GM19351 (cell line): ENCODE measurements around the gene NR6A1.
"Not testable (repeated sequence)": the region's sequence is repeated elsewhere in the genome, so short reads cannot be mapped to it uniquely, and the experiment has no call there.

Experiments
- ATAC-seq: cut with Tn5 transposase; IDR thresholded peaks from one replicate; pipeline ENCODE4 v1.9.1; 2021; ENCODE audit warnings: mild to moderate bottlenecking, moderate library complexity; ENCODE audit not compliant: unreplicated experiment

Gene NR6A1

DNA sequence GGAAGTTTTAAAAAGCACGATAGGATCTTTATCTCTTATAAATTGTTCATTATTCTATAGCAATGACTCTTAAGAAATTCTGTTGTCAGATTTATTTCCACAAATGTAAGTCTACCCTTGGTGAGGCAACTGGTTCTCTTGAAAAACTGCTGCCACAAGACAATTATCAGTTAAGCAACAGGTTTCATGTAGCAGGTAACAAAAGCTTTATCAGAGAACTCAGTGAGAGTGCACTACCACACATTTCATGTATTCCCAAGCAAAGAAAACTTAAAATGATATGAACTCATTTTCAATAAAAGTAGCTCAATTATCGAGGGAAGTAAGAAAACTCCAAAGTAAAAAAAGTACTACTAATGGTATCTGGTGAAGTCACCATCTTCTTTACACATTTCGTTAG, 9.4 kb downstream of the NR6A1 start:
- no peak for ATAC-seq

GRCh38 chr9:124761196-124761595, 9.9 kb downstream of the NR6A1 start:
- no peak for ATAC-seq

DNA sequence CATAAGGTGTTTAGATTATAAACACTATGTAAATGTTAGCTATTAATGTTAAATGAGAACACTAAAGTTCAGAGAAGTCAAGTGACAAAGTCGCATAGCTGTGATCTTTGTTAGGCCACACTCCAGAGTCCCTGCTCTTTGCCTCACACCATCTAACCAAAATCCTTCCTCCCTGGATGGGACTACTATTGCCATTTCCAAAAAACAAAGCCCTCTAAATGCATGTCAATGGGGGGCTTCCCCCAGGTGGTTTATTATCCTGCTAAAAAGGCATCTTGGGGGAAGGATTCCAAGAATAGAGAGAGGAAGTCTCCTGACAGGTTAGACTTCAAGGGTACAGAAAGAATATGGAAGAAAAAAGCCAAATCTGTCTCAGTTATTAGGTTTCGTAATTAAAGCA, 10.4 kb downstream of the NR6A1 start:
- ATAC-seq: no peak

DNA sequence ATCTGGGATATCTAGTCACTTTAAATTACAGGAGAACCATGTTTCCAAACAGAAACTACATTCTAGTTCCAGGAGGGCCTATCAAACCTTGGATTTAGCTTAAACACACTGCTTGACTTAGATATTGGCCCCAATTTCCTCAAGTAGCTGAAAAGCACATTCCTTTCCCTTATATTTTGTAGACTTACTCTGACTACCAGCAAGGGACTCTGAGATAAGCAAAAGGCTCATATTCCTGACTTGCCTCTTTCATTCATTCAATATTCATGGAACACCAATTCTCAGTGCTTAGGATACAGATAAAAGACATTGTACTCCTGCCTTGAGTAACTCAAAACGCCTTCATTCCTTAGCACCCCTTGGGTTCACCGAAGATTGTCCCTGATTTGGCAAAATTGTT, 11.8 kb downstream of the NR6A1 start:
- no peak for ATAC-seq

GRCh38 chr9:124758691-124759090, 12.4 kb downstream of the NR6A1 start:
- ATAC-seq: no peak

DNA sequence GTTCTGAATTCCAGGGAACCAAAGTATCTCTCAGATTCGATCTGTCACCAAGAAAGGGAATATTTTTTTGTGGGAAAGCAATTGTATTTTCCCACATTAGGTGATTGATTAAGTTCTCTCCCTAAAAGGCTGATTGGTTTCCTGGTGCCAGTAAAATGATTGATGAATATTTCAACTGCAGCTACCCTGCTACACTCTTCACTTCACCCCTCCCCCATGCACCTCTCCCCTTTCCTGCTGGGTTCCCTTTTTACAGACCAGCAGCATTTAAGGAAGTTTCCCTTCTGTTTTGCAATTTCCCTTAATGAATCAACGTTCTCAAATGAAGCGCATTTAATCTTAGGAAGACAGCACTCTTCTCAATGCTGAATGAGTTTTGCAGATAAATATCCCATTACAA, 13.1 kb downstream of the NR6A1 start:
- no peak for ATAC-seq

DNA sequence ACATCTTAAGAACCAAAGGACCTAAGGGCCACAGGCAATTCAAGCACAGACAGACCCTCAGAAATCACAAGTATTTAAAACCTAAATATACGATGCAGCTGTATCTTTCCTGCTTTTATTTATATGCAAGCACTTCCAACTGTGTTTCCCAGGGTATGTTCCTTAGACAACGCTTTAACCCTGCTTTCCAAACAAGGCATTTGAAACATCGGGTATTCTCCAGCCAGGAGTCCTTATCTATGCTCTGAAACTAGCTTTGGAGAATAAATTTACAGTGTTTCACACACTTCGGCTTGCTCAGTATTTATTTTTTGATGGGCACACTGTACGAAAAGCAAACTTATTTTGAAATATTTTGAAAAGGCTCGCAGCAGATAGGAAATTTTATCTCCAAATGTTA, 13.5 kb downstream of the NR6A1 start:
- no peak for ATAC-seq

- no peak for ATAC-seq
Measured at GRCh38 chr9:124756011-124756410, 15.1 kb downstream of the NR6A1 start.

- no peak for ATAC-seq
Measured at GRCh38 chr9:124755061-124755460, 16.1 kb downstream of the NR6A1 start.

GRCh38 chr9:124754289-124754688, 16.8 kb downstream of the NR6A1 start:
- ATAC-seq: no peak

DNA sequence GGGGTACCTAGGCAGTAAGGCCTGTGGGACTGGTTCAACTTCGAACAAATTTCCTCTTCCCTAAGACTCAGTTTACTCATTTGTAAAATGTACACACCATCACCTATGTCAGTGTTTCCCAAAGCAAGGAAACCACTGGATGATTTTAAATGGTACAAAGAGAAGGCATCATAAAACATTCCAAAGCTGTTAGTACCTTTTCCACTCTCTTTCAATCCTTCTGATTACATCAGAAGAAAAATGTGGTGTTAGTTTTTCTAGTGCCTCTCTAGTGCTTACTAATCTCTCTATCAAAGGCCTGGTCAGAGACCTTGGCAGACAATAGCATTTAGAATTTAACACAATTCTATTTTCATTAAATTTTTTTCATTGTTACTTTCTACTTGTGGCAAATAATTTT, 18.1 kb downstream of the NR6A1 start:
- no peak for ATAC-seq

- no peak for ATAC-seq
Measured at GRCh38 chr9:124749781-124750180, 21.3 kb downstream of the NR6A1 start.

DNA sequence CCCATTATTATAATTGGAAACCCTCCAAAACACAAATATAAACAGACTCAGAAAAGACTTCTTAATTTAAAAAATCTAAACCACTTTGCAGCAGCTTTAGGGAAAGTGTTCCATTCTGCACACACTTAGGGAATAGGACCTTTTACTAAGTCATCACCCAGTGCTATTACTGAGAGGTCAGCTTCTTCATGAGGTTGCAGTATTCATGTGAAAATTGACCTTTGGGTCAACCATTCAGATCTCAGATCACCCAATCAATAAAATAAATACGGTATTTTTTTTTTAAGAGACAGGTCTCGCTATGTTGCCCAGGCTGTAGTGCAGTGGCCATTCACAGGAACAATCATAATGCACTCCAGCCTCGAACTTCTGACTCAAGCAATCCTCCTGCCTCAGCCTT, 21.8 kb downstream of the NR6A1 start:
- ATAC-seq: no peak

GRCh38 chr9:124747065-124747464, 24.0 kb downstream of the NR6A1 start:
- no peak for ATAC-seq

DNA sequence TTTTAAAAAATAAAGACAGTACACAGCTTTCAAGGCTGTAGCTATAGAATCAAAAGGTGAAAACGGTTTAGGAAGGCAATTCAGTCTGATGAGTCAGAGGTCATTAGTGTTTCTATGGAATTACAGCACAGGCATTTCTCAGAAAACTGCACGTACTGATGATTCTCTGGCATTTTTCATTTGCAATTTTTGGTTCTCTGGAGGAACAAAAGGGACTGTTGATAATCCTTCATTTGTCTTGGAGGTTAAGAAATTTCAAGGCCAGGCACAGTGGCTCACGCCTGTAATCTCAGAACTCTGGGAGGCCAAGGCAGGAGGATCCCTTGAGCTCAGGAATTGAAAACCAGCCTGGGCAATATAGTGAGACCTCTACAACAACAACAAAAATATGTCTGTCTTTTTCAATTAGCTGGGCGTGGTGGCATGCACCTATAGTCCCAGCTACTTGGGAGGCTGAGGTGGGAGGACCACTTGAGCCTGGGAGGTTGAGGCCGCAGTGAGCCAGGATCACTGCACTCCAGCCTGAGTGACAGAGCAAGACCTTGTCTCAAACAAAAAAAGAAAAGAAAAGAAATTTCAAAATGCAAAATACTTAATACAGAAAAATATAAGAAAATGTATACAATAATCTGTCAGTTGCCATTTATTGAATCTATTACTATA, 27.3 kb downstream of the NR6A1 start:
- ATAC-seq: no peak

- no peak for ATAC-seq
Measured at GRCh38 chr9:124742940-124743339, 28.2 kb downstream of the NR6A1 start.

DNA sequence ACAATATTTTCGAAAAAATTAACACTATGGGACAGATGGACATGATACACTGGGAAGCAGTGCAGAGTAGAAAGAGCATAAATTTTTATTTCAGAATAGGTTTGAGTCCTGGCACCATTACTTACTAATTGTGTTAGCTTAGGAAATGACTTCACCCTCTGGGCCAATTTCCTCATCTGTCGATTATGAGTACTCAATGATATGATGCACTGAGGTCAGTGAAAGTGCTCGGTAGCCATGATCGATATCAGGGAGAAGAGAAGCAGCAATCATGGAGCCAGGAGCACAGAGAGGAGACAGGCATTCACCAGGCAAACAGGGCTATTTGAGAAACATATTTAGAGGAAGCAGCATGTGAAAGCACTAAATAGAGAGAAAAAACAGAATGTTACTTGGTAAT, 29.4 kb downstream of the NR6A1 start:
- no peak for ATAC-seq

DNA sequence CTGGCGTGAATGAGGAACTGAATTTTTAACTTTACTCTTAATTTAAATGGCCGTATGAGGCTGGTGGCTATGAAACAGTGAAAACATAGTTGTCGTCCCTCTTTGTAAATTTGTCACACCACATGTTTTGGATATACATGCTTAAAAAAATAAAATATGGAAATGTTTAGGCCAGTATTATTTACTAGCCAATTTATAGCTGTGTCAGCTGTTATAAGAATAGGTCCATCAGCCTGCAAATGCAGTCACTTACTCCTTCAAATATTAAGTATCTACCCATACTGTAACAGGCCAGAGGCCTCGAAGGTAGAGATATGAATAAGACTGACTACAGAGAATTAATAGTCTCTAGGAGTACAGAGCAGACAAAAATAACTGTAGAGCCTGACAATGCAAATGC, 30.0 kb downstream of the NR6A1 start:
- ATAC-seq: no peak

- ATAC-seq: no peak
Measured at GRCh38 chr9:124739360-124739759, 31.8 kb downstream of the NR6A1 start.

DNA sequence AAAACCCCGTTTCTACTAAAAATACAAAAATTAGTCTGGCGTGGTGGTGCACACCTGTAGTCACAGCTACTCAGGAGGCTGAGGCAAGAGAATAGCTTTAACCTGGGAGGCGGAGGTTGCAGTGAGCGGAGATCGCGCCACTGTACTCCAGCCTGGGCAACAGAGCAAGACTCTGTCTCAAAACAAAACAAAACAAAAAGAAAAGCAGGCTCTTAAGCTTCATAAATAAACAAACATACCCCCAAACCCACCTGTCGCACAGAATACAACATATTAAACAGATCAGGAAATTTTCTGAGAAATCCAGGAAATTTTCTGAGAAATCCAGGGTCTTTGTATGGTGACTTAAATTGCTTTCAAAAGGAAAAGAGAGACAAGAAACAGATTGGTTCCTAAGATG, 33.0 kb downstream of the NR6A1 start:
- ATAC-seq: not testable (repeated sequence)

DNA sequence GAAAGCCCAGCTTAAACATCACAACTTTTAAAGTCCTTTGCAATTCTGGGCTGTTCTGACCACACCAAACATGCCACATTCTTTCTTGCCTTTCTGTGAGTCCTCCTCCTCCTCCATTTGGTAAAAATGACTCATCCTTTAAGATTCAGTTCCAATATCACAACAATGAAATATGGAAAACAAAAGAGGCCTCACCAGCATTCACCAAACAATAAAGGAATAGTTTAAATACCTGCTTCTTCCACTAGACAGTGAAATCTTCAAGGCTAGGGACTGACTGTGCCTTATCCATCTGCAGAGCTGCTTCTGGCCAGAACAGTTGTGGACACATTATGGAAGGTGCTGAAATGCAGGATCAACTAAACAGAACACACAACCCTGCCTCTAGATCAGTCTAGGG, 36.0 kb downstream of the NR6A1 start:
- ATAC-seq: no peak

- not testable (repeated sequence) for ATAC-seq
Measured at GRCh38 chr9:124734741-124735083, 36.4 kb downstream of the NR6A1 start.

DNA sequence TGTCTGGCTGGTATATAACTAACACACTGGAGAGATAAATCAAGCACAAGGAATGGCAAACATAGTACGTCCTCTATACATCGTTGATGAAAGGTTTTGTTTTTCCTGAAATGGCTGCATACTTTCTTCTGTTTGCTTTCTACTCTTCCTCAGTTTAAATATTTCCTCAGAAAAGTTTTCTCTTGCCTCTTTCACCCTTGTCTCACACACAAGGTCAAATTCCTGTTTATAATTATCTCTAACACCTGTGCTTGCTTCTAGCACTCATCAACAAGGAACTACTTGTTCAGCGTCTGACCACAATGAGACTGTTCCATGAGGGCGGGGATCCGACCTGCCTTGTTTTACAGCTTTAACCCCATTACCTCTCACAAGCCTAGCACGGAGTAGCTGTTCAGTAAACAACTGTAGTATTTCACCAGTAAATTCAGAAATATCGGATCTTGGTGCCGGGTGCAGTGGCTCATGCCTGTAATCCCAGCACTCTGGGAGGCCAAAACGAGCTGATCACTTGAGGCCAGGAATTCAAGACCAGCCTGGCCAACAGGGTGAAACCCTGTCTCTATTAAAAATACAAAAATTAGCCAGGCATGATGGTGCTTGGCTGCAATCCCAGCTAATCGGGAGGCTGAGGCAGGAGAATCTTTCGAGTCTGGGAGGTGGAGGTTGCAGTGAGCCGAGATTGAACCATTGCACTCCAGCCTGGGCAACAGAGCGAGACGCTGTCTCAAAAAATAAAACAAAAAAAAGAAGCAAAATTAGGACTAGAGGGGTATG, 37.0 kb downstream of the NR6A1 start:
- ATAC-seq: no peak
